CD4-positive, alpha-beta T cell treated with Interferon alpha-2 for 1 hour (primary cell): Measurements from ENCODE around the gene PTPN22.
A peak's percentile ranks its signal among the peaks of the same experiment; 100 is the strongest.

ENCODE experiments used
- DNase-seq, 2 donors: peaks; one replicate each; pipeline ENCODE4 v3.0.0-alpha.2; 2020 to 2022

The PTPN22 gene

DNA sequence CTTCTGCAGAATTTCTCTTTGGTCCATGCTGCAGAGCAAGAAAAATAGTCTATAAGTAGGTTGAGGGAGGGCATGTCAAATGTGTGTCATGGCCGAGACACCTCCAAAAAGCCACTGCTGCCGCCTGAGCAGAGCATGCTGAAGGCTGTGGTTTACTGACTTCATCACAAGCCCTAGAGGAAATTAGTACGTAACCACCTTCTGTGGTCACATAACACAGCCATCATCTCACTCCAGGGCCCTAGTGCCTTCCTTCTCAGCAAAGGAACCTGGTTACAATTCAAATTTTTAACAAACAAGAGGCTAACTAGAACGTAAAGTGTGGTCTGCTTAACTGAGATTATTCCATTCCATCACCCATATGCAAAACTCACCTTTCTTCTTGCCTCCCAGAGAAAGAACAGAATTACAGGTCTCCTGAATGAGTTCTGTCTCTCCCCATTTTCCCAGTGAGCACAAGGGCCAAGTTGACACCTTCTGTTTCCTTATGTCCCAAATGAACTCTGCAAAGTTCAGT lies at the start of gene PTPN22:
Gene PTPN22 (minus strand): TSS at position 116 of the 517 bp plus-strand sequence.
- DNase-seq, result peak; percentile 84 to 89

DNA sequence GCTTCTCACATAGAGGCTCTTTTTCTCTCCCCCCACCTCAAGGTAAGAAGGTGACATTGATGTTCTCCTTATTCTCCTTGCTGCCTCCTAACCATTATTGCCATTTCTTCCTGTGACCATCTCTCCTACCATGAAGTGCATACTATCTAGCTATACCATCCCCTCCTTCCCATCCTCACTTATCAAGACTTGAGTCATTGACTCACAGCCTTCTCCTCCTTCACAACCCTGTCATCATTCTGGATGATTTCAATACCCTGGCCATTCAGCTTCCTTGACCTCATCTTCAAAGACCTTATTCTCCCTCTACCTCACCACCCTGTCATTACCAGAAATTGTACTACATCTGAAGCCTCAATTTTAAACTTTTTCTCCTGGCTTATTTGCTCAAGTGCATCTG lies 46.7 kb upstream of the PTPN22 start:
- DNase-seq, result no peak

DNA sequence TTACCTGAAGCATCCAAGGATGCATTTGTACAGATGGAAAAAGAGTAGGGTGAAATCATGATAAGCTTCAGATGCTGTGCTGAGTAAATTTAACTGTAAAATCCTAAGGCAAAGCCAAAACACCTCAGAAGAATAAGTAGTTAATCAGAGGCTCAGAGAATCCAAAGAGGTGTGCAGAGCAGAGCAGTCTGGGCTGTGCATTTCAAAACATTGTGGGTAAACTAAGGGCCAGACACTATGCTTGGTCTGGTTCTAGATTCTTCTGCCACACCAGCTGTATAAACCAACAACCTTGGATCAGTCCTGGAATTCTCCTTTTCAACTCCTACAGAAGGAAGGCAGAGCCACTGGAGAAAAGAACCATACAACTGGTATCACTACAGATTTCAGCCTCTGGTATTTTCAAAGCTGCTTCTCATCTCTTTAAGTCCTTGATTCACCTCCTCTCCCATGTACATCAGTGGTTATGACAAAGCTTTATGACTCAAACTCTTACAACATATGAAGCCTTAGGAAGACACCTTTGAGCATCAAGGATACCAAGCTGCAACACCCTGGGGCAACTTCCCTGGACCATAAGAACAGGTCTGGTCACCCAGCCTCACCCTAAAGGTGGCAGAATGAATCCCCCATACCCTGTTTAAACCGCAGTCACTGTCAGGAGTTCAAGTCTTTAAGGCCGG lies 46.0 kb upstream of the PTPN22 start:
- DNase-seq, result no peak

DNA sequence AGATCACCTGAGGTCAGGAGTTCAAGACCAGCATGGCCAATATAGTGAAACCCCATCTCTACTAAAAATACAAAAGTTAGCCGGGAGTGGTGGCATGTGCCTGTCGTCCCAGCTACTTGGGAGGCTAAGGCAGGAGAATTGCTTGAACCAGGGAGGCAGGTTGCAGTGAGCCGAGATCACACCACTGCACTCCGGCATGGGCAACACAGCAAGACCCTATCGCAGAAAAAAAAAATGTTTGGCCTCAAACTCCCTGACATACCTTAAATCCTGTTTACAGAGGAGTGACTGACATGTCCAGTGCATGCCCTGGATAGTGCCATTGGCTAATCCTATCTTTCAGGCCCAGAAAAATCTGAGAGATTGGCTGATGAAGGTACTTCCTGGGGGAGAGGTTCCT lies 45.5 kb upstream of the PTPN22 start:
- no peak for DNase-seq

DNA sequence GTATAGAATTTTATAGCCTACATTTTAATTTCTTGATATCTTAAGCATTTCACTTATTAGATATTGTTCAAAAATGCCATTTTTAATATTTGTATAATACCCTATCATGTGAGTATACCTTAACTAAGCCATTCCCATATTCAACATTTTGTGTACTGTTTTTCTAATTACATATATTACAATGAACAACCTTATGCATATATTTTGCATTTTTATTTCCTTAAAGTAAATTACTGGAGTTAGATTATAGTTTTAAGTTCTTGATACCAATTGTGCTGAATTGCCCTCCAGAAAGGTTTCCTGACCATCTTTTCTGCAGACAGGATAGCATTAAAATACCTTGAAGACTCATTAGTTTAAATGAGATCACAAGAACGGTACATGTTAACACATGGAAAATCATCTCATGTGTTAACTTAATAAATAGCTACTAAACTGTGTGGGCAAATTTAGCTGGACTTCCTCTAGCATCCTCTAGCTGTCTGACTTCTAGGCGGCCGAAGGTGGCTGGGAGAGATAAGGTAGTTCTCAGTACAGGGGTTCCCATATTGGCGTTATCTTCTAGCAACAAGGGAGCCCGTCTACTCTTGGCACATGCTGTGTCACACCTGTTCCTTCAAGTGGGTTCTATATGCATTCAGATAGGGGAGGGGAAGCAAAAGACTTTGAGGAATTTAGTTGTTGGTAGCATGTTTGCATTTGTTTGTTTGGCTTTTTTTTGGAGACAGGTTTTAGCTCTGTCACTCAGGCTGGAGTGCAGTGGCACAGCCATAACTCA lies 42.6 kb upstream of the PTPN22 start:
- DNase-seq, result no peak

DNA sequence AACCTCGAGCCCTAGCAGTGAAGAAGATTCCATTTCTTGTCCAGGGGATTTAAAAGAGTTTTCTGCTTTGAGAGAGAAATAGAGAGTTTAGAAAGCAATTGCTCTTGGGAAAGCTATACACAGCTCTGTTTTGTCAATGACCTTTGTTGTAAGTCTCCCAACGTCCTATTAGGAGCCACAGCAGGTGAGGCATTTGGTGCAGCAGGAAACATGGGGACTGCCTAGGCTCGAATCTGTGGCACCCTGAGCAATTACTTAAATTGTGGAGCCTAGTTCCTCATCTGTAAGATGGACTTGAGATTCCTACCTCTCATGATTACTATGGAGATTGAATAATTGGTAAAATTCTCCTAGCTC lies 41.8 kb upstream of the PTPN22 start:
- no peak for DNase-seq

DNA sequence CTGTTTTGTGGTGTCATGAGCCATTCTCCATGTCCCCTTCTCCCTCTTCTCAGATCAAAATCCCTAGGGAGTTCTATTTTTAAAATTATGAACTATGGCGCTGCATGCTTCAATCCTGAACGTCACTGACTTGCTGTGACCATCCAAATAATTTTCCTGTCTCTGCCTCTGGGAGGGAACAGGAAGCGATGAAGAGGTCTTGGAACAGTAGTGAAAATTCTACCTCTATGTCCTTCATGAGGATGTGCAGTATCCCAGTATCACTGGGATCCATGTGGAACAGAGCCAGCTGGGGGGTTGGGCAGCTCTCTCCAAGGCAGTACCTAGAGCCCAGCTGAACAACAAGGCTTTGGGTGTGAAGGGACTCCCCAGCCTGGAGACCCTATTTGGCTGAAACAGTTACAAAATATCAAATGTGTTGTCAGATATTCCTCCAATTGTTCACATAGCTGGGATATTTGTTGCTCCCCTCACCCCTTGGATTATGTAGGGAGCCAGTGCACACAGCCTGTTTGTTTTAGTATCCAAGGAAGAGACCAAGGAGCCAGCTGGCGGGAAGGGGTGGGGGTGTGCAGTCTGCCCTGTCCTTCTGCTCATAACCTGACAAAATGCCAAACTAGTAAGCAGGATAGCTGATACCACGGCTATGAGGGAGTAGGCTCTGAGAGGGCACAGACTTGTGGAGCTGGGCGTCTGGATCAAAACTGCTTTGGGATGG lies 41.2 kb upstream of the PTPN22 start:
- no peak for DNase-seq

DNA sequence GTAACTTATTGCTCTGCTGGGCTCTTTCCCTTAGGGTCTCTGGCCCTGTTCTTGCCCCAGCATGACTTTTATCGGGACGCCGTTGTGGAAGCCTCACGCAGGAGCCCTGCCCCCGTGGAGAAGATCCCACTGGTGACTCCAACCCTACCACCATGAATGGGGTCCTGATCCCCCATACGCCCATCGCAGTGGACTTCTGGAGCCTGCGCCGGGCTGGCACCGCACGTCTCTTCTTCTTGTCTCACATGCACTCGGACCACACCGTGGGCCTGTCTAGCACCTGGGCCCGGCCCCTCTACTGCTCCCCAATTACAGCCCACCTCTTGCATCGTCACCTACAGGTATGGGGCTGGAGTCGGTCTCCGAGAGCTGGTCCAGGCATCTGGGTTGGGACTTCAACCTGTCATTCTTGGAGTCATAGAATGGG lies 33.9 kb upstream of the PTPN22 start:
- peak in 1 of 2 donors; percentile 6 for DNase-seq

DNA sequence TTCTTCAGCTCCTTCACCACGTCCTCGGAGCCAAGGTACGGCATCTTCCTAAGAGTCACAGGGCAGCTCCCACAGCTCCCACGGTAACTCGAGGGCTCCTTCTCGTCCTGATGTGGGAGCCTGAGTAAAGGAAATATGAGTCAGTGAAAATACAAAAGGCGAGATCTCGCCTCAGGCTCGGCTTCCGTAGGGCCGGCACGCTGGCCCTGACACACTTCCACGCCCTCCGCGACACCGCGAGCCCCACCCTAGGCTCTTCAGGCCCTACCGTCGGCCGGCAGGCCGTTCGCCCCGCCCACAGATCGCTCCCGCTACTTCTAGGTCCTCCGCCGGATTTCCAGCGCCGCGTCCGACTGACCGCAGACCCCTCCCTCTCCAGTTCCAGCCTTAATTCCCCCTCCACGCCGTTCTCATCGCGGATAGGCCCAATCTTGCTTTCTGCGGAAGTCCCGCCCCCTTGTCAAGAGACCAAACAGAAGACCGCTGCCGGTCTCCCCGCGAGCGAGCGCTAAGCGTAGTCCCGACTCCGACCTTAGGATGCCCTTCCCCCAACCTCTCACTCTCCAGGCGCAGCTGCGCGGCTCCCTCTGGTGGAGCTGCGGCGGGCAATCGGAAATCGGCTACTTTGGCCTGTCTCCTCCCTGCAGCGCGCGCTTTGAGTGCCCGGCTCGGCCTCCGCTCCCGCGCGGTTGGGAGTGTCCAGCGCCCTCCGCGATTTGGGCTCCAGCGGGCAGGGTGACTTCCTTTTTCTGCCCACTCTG lies 33.3 kb upstream of the PTPN22 start, which contains the start of the genes AP4B1 and DCLRE1B:
Gene AP4B1 (minus strand): TSS at position 126 of the 761 bp plus-strand sequence. CDS start 82 bp downstream, at position 44.
Gene DCLRE1B (plus strand): TSS at position 653 of the 761 bp plus-strand sequence. CDS start 261 bp downstream, outside the sequence.
- peak; percentile 99 for DNase-seq

DNA sequence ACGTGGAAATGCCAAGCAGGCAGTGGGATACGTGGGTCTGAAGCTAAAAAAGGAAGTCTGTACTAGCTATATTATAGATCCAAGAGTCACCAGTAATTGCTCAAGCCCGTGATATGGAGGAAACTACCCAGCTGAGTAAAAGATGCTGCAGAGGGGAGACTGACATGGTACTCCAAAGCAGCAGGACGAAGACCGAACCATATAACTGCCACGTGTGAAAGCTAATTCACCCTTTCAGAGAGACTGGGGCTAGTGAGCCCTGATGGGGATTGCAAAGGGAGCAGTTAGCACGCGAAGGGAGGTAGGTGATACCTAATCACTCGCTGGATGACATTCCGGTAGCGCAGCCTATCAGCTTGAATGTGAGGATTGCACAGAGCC lies 32.8 kb upstream of the PTPN22 start:
- DNase-seq, result no peak

DNA sequence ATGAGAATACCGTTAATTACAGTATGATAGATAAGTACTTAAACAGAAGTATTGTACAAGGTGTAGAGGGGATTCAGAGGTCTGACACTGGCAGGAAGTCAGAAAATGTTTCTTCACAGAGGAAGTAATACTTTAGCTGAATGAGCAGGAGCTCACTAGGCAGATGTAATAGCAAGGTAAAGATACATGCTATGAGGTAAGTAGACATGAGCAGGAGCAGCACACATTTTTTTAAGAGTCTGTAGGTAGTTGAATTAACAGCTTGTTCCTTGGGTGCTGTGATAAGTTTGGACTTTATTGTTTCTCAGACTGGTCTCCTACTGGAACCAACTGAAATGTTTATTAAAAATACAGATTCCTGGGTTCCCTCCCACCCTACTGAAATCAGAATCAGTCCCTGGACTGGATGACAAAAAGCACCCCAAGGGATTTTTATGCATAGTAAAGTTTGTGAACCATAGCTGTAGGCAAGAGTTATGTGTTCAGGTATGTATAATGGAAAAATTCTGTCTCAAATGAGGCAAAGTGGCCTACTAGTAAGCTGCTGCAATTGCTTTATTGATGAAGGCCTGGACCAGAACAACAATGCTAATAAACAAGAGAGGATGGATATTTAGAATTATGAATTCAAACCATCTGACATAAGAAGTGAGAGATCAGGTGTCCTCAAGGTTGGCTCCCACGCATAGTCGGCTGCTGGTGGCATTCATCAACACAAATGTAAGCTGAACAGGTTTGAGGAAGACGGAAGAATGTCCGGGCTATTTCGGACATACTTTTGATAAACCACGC lies 32.2 kb upstream of the PTPN22 start:
- peak; percentile 2 to 34 for DNase-seq

DNA sequence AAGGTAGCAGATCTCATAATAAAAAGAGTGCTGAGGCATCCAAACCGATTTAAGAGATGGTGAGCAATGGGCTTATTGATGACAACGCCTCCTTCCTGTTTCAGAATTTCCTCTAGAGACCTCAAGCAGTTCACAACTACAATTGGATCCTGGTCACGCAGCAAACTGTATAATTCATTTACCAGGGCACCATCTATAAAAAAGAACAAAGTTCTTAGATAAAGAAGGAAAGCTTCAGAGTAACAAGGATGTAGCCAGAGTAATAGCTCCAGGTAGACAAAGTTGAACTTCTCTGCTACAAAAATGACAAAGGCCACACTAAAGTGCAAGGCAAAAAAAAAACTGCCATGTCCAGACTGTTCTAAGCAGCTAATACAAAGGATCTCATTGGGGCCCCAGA lies 29.7 kb upstream of the PTPN22 start:
- no peak for DNase-seq

DNA sequence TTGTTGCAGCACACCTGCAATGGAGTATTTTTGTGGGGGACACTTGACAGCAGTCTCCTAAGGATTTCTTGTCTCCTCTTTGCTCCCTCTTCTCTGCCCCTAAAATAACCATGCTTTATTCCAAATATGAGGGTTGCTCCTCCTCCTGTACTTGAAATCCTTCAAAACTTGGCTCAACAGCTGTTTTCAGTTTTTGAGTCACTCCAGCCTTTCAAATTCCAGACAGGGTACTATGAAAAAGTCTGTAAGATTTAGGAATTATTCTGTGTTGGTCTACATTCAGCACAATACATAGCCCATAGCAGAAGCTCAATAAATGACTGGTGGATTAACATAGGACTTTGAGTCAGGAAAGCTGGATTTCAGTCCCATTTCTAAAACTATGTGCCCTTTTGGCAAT lies 27.6 kb upstream of the PTPN22 start:
- DNase-seq, result no peak

DNA sequence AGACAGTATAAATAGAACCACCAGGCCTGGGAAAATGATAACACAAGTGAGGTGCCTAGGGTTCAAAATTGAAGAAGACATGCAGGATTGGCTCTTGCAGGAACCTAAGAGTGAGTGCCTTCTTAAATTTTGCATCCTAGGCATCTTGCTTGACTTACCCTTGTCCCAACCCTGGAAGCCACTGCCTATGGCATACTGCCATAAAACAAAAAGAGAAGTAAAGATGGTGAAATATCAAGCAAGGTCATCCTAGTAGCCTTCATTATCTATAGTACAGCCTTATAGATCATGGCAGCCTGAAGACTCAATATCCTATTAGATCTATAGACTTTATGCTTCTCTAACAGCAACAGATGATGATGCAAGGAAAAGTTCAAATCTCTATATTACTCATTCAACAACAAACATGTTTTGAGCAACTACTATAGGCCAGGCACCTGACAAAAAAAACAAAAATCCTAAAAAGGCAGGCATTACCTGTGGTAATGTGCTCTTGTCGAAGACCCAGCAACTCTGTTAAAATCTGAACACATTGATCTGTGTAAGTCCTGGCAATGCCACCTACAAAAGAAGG lies 26.8 kb upstream of the PTPN22 start:
- no peak for DNase-seq

DNA sequence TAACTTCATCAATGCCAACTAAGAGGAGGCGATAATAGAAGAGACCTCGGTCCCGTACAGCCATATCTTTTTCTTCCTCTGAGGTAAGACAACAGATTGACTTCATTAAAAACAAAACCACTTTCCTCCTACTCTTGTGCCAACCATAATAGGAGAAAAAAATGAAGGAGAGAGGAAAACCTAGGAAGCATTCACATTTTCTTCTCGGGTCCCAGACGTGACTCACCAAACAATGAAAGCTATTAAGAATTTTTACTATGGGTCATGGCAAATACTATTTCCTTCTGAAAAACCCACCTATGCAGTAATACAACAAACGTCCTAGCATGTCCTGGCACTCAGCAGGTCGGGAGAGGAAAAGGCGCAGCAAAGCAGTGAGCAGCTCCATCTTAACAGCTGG lies 24.4 kb upstream of the PTPN22 start:
- no peak for DNase-seq

DNA sequence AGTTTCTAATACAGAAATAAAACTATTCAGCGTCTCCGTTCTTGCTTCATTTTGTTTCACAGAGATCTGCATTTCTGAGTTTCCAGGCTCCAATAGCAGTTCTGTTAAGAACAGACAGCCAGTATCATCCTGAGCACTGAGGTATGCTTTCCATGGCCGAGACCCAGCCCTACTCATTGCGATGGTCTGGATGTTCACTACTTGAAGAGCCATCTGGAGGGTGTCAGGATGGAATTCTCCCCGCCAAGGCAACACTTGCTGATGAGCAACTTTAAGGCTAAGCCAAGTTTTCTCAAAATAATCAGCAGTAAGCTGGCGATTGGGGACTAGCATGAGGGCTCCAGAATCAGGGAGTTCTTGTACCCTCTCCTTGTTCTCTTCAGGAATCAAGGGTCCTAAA lies 23.6 kb upstream of the PTPN22 start:
- no peak for DNase-seq

DNA sequence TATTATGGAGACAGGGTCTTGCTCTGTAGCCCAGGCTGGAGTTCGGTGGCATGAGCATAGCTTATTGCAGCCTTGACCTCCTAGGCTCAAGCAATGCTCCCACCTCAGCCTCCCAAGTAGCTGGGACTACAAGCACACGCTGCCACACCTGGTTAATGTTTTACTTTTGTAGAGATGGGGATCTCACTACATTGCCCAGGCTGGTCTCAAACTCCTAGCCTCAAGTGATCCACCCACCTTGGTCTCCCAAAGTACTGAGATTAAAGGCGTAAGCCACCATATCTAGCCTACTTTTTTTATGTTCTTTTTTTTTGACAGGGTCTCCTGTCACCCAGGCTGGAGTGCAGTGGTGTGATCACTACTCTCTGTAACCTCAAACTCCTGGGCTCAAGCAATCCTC lies 21.8 kb upstream of the PTPN22 start:
- DNase-seq, result no peak

DNA sequence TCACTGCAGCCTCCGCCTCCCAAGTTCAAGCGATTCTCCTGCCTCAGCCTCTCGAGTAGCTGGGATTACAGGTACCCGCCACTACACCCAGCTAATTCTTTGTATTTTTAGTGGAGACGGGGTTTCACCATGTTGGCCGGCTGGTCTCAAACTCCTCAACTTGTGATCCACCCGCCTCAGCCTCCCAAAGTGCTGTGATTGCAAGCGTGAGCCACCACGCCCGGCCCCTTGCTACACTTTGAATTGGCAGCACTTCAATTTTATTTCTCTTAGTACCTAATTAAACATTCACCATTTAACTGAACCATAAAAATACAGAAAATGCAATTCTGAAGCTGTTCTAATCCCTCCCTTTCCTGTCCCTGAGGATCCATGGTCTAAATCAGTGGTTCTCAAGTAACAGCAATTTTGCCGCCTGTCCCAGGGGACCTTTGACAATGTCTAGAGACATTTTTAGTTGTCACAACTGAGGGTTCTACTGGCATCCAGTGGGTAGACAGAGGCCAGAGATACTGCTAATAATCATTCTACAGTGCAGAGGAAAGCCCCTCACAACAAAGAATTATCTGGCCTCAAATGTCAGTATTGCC lies 20.2 kb upstream of the PTPN22 start:
- no peak for DNase-seq

DNA sequence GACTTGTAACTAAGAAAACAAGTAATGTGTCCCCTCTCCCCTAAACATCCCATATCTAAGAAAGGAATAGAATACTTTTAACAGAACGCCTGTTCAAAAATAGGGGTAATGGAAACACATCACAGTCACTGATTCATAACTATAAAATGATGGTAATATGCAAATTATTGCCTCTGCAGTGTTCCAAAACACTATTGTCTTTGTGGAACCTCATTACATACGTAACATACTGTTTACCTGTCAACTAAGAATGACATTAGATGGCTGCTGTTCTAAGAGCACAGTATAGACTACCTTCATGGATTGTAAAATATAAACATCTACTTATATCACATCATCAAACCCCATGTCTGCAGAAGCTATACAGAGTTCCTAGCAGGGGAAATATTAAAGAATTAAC lies 19.3 kb upstream of the PTPN22 start:
- DNase-seq, result no peak

DNA sequence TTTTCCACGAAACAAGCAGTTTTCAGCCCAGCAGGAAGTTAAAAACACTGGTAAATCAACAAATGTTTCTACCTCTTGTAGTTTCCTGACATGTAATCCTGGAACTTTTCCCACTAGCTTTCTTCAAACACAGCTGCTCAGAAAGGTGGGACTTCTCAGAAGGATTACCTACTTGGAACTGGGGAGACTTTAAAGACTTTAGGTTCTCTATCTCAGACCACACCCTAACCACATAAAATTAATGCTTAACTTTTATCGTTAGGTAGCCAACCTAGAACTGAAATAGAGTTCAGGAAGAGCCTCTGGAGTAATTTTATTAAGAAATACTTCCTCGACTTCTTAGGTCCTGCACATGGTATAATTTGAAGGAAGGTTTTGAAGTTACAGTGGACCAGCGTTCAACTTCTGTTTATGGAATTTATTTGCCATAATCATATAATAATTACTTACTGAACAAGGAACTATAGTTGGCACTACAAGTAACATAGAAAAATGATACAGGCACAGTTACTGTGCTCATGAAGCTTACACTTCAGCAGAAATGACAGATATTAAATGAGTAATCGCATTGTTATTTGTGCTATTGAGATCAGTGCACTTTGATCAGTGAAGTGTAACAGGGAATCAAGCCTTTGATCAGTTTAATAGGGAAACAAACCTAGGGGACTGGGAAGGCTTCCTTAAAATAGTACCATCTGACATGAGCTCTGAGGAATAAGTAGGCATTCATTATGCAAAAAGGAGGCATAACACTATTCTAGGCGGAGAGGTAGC lies 16.1 kb upstream of the PTPN22 start, which contains the start of gene BCL2L15:
Gene BCL2L15 (minus strand): TSS at position 180 of the 774 bp plus-strand sequence. CDS start 206 bp downstream, outside the sequence.
- no peak for DNase-seq
